Measurements from ENCODE around the gene POLR2M.

DNA sequence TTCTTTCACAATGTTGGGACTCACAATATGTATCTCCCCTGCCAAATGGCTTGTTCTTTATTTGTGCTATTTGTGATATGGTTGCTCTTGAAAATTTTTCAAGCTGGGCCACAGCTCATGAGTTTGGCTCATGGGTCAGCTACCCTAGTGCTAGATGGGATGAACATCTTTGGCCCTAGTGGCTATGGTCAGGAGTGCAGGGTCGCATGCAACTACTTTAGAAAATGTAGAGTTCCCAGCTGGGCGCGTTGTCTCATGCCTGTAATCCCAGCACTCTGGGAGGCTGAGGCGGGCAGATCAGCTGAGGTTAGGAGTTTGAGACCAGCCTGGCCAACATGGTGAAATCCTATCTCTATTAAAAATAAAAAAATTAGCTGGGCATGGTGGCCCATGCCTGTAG is 55.8 kb downstream of the POLR2M start:
- TF ChIP-seq, protein P1, sequence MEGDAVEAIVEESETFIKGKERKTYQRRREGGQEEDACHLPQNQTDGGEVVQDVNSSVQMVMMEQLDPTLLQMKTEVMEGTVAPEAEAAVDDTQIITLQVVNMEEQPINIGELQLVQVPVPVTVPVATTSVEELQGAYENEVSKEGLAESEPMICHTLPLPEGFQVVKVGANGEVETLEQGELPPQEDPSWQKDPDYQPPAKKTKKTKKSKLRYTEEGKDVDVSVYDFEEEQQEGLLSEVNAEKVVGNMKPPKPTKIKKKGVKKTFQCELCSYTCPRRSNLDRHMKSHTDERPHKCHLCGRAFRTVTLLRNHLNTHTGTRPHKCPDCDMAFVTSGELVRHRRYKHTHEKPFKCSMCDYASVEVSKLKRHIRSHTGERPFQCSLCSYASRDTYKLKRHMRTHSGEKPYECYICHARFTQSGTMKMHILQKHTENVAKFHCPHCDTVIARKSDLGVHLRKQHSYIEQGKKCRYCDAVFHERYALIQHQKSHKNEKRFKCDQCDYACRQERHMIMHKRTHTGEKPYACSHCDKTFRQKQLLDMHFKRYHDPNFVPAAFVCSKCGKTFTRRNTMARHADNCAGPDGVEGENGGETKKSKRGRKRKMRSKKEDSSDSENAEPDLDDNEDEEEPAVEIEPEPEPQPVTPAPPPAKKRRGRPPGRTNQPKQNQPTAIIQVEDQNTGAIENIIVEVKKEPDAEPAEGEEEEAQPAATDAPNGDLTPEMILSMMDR (conservative IDR thresholded peaks at IDR 0.05; ENCODE audit: low read length), result peak; percentile 41
- TF ChIP-seq EZH2phosphoT487 (IDR thresholded peaks at IDR 0.05; ENCODE audit: borderline replicate concordance), result no peak

Measured in Loucy (cell line).